GM08714 (cell line): ENCODE data around the gene SLC26A9.

ENCODE experiments used
- H3K4me3 ChIP-seq: fragments of 200-500 bp; sonication (Bioruptor generic); 2 replicates; pipeline ENCODE4 v1.5.1; 2014; ENCODE audit warnings: mild to moderate bottlenecking, low read length, inconsistent platforms
- ZNF274 ChIP-seq: IDR thresholded peaks from 2 replicates; pipeline ENCODE4 v1.6.1; 2012; ENCODE audit warnings: mild to moderate bottlenecking, low read depth, low read length

SLC26A9 gene

DNA sequence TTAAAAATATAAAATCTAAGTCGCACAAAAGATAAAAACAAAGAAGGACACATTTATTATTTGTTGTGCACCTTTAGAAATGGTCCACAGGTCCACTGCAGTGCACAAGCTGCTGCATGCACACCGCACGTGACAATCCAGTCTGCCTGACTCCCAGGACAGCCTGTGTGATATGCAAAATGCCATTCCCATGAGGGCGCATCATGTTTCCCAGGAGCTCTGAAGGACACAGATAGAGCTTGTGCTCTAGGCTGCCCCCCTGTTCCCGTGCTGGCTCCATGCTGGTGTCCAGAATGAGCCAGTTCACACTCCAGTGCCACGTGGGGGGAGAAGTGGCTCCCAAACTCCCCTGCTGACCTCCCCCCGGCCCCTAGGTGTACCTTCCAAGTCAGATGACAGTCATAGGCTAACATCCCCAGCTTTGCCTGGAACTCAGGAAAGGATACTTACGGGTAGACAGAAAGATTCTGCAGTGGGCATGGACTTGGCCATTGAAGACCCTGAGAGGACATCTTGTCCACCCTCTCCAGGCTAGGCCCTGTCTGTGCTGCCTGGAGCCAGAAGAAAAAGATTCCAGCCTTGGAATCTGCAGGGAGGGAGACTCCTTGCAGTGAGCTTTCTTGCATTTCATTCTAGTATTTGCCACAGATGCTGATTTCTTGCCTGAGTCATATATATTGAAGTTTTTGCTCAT is 33.6 kb upstream of the SLC26A9 start:
- no peak overlapping the region for H3K4me3 ChIP-seq
- no peak for TF ChIP-seq ZNF274

DNA sequence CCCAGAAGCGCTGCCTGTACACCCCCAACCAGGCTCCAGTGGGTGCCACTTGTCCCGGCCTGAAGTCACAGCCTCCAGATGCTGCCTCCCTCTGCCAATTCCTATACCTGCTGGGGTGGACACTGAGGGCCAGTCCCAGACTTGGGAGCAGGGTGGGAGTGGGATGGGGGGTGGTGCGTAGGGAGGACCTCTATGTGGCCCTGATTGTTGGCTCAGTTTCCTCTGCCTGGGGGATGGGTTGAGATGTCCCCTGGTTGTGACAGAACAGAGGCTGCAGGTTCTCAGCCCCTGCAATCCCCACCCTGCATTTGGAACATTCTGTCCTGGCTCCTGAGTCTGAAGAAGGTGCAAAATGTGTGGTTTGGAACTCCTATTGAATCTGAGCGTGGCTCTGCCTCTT is 32.8 kb upstream of the SLC26A9 start:
- TF ChIP-seq ZNF274, result no peak
- no peak overlapping the region for H3K4me3 ChIP-seq

DNA sequence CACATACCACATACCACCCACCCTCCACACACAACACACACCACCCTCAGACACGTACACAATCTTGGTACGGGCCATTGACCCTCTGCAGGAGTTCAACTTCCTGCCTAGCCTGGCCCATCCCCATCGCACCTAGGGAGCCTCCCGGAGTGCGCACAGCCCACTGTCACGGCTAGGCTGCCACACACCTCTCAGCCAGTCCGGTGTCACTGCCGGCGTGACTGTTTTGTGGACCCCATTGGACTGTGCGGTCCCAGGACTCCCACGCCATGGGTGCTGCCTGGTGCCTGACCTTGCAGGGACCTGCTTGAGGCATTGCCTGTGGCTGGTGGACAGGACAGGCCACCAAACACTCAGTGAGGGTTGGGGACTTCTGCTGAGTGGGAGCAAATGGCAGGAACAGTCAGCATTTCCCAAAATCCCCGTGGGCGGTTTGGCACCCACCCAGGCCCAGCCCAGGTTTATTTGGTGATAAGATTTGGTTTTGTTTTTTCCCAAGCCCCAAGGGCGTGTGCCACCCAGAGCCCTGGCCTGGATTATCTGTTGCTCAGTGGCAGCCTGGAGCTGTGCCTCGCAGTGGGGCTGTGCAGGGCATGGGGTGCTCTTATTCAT is 32.2 kb upstream of the SLC26A9 start:
- TF ChIP-seq ZNF274, result no peak

DNA sequence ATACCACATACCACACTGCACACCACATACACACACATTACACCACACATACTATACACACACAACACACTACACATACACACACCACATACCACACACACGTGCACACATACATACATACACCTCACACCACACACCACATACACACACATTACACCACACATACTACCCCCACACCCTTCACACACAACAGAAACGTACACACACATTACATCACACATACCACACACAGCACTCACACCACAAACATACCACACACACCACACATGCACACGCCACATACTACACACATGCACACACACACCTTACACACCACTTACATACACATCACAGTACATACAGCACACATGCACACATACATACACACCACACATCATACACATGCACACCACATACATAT is 31.5 kb upstream of the SLC26A9 start:
- no peak for TF ChIP-seq ZNF274

More for the DNA sequence above, 32.2 kb upstream of the SLC26A9 start:
- no peak overlapping the region for H3K4me3 ChIP-seq

DNA sequence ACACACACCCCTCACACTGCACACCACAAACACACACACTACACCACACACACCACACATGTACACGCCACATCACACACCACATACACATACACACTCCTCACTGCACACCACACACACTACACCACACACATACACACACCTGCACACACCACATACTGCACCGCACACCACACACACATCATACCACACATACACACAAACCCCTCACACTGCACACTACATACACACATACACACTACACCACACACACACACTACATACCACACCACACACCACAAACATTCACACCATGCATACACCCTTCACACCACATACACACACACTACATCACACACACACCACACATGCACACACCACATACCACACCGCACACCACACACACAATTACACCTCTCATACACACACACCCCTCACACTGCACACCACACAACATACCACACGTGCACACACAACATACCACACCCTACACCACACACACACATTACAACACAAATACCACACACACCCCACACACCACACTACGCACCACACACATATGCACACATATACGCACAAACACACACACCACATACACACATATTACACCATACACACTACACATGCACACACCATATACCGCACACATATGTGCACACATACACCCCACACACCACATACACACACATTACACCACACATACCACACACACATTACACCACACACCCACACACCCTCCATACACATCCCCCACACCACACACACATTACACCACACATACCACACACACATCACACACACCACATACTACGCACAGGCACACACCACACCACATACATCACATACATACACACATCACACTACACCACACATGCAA is 30.3 kb upstream of the SLC26A9 start:
- no peak for TF ChIP-seq ZNF274
- H3K4me3 ChIP-seq, result no peak overlapping the region

More for the DNA sequence above, 31.5 kb upstream of the SLC26A9 start:
- H3K4me3 ChIP-seq, result no peak overlapping the region

DNA sequence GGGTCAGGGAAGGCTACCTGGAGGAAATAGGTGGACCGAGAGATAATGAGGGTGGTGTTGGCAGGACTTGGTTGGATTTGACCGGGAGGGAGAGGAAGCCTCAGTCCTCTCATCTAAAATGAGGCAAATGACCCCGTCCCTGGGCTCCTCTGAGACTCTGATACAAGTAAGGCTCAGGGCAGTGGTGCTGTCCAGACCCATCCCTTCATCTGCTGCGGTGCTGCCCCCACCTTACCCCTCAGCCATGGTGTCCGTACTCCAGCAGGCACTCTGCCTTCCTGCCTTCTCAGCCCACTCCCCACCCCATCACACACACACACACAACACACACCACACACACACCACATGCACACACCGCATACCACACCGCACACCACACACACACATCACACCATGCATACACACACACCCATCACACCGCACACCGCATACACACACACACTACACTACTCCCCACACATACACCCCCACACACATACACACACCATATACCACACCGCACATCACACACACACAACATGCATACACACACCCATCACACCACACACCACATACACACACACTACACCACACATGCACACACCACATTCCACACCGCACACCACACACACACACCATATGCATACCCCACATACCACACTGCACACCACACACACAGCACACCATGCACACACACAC is 29.4 kb upstream of the SLC26A9 start:
- no peak for TF ChIP-seq ZNF274
- H3K4me3 ChIP-seq, result no peak overlapping the region

DNA sequence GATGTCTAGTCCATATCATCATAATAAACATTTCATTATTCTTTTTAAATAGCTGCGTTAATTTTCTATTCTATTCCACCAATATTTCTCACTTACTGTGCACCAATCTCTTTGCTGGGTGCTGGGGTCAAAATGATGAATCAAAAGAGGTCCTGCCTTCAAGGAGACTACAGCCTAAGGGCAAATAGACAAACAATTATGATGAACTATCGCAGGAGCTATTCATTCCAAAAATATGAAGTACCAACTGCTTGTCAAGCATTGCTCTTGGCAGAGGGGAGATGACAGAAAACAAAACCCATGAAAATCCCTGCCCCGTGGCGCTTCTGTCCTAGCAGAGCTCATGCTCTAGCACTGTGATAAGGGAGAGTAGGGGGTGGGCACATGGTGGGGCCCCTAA is 28.8 kb upstream of the SLC26A9 start:
- H3K4me3 ChIP-seq, result no peak overlapping the region
- TF ChIP-seq ZNF274, result no peak

DNA sequence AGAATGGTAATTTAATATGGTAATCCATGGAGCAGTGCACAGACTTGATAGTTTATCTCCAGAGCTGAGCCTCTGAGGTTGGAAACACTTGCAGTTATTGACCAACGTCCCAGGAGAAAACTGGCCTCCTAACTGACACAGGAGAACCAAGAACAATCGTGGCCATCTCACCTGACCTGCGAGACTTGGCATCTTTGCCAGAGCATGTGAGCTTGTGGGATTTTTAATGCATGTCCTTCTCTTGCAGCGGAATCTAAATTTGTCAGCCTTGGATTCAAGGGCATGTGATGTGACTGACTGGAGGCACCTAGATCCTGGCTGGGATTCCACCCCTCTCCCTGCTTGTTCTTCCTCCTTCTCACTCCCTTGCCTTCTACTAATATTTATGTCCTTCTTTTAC is 27.8 kb upstream of the SLC26A9 start:
- TF ChIP-seq ZNF274, result no peak
- H3K4me3 ChIP-seq, result no peak overlapping the region

DNA sequence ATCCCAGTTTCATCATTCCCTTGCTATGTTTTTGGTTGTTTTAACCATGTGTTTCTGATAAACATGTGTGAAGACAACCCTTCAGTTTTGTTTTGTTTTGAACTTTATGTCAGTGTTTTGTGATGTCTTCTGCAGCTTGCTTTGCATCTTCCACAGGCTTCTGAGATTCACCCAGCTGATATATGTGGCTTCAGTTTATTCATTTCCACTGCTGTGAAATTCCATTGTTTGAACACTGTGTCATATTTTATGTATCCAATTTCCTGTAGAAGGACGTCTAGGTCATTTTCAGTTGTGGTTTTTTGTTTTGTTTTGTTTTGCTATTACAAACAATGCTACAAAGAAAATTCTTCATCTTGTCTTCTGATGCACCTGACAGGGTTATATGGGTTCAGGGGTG is 27.2 kb upstream of the SLC26A9 start:
- no peak for TF ChIP-seq ZNF274
- H3K4me3 ChIP-seq, result no peak overlapping the region

DNA sequence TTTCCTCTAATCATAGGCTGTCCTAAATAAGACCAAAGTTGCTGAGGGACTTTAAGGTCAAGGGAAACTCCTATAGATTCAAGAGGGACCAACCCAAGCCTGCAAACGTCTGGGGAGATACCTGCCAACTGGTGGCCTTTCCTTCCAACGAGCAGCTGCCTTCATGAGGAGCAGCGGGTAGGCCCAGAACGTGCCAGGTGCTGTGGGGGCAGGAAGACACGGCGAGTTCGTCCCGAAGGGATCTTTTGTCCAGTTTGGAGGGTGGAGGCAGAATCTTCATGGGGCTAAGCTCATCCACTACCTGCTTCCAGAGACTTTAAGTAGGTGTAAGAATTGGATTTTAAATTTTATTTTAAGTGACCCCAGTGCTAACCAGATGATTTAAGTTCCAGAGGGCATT is 26.0 kb upstream of the SLC26A9 start:
- no peak for TF ChIP-seq ZNF274
- H3K4me3 ChIP-seq, result no peak overlapping the region

DNA sequence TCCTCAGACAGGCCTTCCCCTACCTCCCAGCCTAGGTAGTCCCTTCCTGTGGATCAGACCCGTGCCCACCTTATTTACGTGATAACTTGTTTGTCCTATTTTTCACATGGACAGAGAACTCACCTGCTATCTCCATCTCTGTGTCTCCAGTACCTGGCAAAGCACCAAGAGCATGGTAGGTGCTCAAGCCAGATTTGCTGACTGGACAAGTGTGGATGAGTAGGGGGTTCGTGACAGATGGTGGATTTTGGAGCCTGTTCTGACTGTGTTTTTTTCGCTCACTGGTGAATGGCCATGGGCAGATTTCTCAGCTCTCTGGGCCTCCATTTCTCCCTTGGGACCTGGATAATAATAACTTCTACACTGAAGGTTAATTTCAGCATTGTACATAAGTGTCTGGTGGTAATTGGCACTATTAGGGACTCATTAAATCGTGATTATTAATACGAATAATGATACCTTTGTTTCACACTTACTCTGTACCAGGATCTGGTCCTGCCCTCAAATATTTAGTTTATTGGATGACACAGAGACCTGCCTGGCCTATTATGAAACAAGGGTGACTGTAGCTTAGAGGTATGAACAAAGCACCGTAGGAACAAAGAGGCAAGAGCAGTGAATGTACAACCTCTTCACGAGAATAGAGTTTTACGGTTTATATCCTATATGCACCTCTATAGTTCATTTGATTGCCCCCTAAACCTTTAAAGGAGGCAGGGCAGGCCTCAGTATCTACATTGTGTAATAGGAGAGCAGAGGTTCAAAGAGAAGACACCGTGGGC is 24.5 kb upstream of the SLC26A9 start:
- TF ChIP-seq ZNF274, result no peak
- H3K4me3 ChIP-seq, result no peak overlapping the region

DNA sequence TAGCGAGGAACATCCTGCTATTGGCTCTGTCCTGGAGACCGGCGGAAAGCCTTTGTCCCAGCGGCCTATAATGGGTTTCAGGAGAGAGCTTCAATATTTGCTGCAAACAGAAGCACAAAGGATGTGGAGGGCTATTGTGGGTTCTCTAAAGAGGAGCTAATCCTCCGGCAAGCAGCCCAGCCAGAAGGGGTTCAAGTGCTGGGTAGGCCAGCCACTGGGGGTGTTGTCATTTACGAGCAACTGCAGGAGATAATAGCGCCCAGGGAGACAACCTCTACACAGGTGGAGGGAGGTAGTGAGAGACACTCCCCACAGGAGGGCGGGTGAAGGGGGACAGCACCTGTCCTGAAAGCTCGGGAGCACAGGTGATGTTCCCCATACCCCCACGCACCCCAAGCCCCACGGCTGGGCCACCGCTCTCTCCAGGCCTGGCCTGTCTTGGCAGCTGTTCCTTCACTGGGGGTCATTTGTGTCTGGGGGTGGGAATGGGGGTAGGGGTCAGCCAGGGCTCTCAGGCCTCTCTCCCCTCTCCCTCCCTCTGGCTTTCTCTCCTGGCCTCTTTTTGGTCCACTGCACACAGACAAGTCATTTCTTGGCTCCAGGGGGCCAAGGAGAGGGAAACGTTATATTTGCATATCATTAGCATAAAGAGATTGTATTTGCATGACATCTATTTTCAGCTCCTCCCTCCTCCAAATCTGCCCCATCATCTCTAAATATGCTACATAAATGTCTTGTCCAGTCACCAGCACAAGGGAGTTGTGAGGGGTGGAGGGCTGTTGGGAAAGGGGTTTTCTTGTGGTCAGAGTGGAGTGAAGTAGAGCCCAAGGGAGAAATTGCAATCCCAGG is 22.0 kb upstream of the SLC26A9 start:
- TF ChIP-seq ZNF274, result no peak
- H3K4me3 ChIP-seq, result no peak overlapping the region

DNA sequence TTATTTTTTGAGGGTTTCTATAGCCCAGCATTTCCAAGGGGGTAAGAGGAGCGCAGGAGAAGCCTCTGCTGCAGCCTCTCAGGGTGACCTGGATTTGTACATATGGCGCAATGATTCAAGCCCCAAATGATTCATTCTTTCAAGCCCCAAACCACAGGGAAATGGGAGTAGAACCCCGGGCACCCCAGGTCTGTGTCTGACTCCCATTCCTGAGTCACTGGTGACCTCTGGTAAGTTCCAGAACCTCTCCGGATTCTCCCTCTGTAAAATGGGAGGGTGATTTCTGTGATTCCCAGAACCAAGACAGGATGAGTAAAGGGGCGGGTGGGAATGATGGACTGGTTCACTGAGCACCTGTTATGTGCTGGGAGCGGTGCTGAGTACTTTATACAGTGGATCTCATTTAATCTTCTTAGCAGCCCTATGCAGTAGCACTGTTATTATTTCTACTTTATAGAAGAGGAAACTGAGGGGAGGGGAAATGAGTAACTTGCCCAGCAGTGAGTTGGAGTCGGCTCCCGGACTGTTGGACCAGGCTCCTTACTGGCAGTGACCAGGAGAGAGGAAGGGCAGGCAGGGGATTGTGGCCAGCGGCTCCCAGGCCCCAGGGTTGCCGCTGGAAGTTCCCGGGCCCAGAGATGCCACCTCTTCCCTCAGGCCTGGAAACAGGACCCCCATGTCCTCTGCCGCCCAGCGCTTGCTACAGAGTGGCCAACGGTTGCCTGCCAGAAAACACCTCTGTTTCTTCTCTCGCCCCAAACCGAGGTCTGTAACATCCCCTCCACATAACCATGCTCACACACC is 20.3 kb upstream of the SLC26A9 start:
- no peak overlapping the region for H3K4me3 ChIP-seq
- TF ChIP-seq ZNF274, result no peak
